ENCODE measurements around the gene RYR1.
"Not testable (repeated sequence)": the region's sequence is repeated elsewhere in the genome, so short reads cannot be mapped to it uniquely, and the experiment has no call there.

DNA sequence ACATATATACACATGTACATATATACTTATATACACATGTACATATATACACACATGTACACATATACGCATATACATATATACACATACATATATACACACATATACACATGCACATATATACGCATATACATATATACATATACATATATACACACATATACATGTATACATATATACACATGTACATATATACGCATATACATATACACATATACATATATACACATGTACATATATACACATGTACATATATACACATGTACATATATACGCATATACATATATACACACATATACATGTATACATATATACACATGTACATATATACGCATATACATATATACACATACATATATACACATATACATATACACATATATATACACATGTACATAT is 169.4 kb downstream of the RYR1 start:
- TF ChIP-seq CTCF, POLR2A (IDR thresholded peaks at IDR 0.05): not testable (repeated sequence)

Measured in thyroid gland (tissue), 4 donors.